Measurements from ENCODE around the gene MMEL1.

- TF ChIP-seq CTCF (IDR thresholded peaks at IDR 0.05): no peak
- TF ChIP-seq EZH2 (IDR thresholded peaks at IDR 0.05; ENCODE audit: borderline replicate concordance, insufficient read depth, low read depth, low read length, poor library complexity, severe bottlenecking): no peak
These were observed 48.0 kb downstream of the MMEL1 start for GRCh38 chr1:2584686-2585317.

All from B cell (primary cell).